ENCODE data around the gene OCEL1. TPM values are rescaled to one million over a fixed set of nuclear protein-coding genes. Genes with fewer than 3 reads are reported as not detected.

OCEL1 gene
- total and polyA plus RNA-seq, 2 of the 13 experiments (the other 11 are each of a cell fraction or from before 2014, with no cell fraction given), result 10.6 to 17.2 TPM

- TF ChIP-seq MBD4 (IDR thresholded peaks at IDR 0.05; ENCODE audit: borderline replicate concordance, low read length), result no peak
- TF ChIP-seq ZBTB37 (CRISPR knock-in tag; IDR thresholded peaks at IDR 0.05), result no peak
- no peak for TF ChIP-seq FUBP1 (CRISPR knock-in tag; IDR thresholded peaks at IDR 0.05; ENCODE audit: borderline replicate concordance)
- TF ChIP-seq ZBTB7A (CRISPR knock-in tag; IDR thresholded peaks at IDR 0.05), result no peak
- TF ChIP-seq ZNF746 (CRISPR knock-in tag; IDR thresholded peaks at IDR 0.05), result no peak
- no peak for TF ChIP-seq ZBTB49 (CRISPR knock-in tag; IDR thresholded peaks at IDR 0.05; ENCODE audit: borderline replicate concordance)
- peak; percentile 27; the same call in 1 of the 2 replicates for TF ChIP-seq FOSL2 (CRISPR knock-in tag; IDR thresholded peaks at IDR 0.05)
- TF ChIP-seq MEIS1 (CRISPR knock-in tag; IDR thresholded peaks at IDR 0.05; ENCODE audit: borderline replicate concordance), result no peak; the same call in 1 of the 2 replicates
- TF ChIP-seq ATF1 (CRISPR knock-in tag; IDR thresholded peaks at IDR 0.05), result peak; percentile 89
- no peak for TF ChIP-seq RELA (CRISPR knock-in tag; IDR thresholded peaks at IDR 0.05)
- no peak for TF ChIP-seq SCMH1 (CRISPR knock-in tag; IDR thresholded peaks at IDR 0.05; ENCODE audit: borderline replicate concordance)
- TF ChIP-seq ZBTB46 (CRISPR knock-in tag; IDR thresholded peaks at IDR 0.05; ENCODE audit: borderline replicate concordance), result no peak
- TF ChIP-seq, protein P1, sequence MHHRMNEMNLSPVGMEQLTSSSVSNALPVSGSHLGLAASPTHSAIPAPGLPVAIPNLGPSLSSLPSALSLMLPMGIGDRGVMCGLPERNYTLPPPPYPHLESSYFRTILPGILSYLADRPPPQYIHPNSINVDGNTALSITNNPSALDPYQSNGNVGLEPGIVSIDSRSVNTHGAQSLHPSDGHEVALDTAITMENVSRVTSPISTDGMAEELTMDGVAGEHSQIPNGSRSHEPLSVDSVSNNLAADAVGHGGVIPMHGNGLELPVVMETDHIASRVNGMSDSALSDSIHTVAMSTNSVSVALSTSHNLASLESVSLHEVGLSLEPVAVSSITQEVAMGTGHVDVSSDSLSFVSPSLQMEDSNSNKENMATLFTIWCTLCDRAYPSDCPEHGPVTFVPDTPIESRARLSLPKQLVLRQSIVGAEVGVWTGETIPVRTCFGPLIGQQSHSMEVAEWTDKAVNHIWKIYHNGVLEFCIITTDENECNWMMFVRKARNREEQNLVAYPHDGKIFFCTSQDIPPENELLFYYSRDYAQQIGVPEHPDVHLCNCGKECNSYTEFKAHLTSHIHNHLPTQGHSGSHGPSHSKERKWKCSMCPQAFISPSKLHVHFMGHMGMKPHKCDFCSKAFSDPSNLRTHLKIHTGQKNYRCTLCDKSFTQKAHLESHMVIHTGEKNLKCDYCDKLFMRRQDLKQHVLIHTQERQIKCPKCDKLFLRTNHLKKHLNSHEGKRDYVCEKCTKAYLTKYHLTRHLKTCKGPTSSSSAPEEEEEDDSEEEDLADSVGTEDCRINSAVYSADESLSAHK (CRISPR knock-in tag; IDR thresholded peaks at IDR 0.05; ENCODE audit: borderline replicate concordance), result no peak
- TF ChIP-seq RORA (CRISPR knock-in tag; IDR thresholded peaks at IDR 0.05), result no peak
- TF ChIP-seq RFX5 (IDR thresholded peaks at IDR 0.05; ENCODE audit: low read depth, low read length), result peak; percentile 58; the same call in 1 of the 2 replicates
- TF ChIP-seq ZNF839 (CRISPR knock-in tag; IDR thresholded peaks at IDR 0.05; ENCODE audit: borderline replicate concordance), result no peak
- TF ChIP-seq REXO4 (CRISPR knock-in tag; IDR thresholded peaks at IDR 0.05; ENCODE audit: borderline replicate concordance), result no peak
Measured at GRCh38 chr19:17266975-17267788, 41.2 kb downstream of the OCEL1 start, which contains the start of gene BABAM1 (continued).

Measured in HepG2 (cell line).